SU-DHL-6 (cell line): ENCODE measurements around the gene FARSB.

Experiments
- H2AFZ ChIP-seq: fragments of 200-600 bp; sonication (generic); 2 replicates; pipeline ENCODE4 v1.6.1; 2014; ENCODE audit warnings: low read depth, mild to moderate bottlenecking, moderate library complexity, mixed read lengths, antibody characterized with exemption, low read length; ENCODE audit not compliant: severe bottlenecking
- H3F3A ChIP-seq: fragments of 200-600 bp; shearing (Covaris generic); 2 replicates; pipeline ENCODE4 v1.6.0; 2016; ENCODE audit warnings: antibody characterized with exemption, mild to moderate bottlenecking; ENCODE audit not compliant: insufficient read depth
- H3K27ac ChIP-seq: fragments of 200-600 bp; sonication (generic); 2 replicates; pipeline ENCODE4 v1.5.1; 2016; ENCODE audit warnings: low read depth, mild to moderate bottlenecking, low read length, moderate library complexity, mixed read lengths
- H3K27me3 ChIP-seq: fragments of 200-600 bp; sonication (generic), shearing (Covaris generic); 2 replicates; pipeline ENCODE4 v1.6.0; 2014; ENCODE audit warnings: mild to moderate bottlenecking, low read length
- H3K36me3 ChIP-seq: fragments of 200-600 bp; sonication (generic); 2 replicates; pipeline ENCODE4 v1.6.1; 2014; ENCODE audit warnings: mild to moderate bottlenecking, low read length, mixed read lengths
- H3K4me2 ChIP-seq: fragments of 300-600, 200-600 bp; shearing (Covaris generic), sonication (generic); 2 replicates; pipeline ENCODE4 v1.6.0; 2014; ENCODE audit warnings: low read length, low read depth, mild to moderate bottlenecking; ENCODE audit not compliant: poor library complexity, severe bottlenecking
- H3K4me3 ChIP-seq: fragments of 200-600 bp; sonication (generic); 2 replicates; pipeline ENCODE4 v1.5.1; 2014; ENCODE audit warnings: antibody characterized with exemption, low read length, mild to moderate bottlenecking, mixed read lengths; ENCODE audit not compliant: insufficient read depth, poor library complexity, severe bottlenecking
- H3K79me2 ChIP-seq: fragments of 200-600 bp; sonication (generic); 2 replicates; pipeline ENCODE4 v1.6.1; 2014; ENCODE audit warnings: mild to moderate bottlenecking, low read length, moderate library complexity; ENCODE audit not compliant: insufficient read depth
- H3K9ac ChIP-seq: fragments of 200-600 bp; sonication (generic); 2 replicates; pipeline ENCODE4 v1.7.0; 2014; ENCODE audit warnings: mild to moderate bottlenecking, low read length
- H3K9me2 ChIP-seq: fragments of 200-600 bp; sonication (generic); replicated peaks from 2 replicates; pipeline ENCODE4 v1.6.1; 2014; ENCODE audit warnings: low read length; ENCODE audit not compliant: insufficient read depth
- H3K9me3 ChIP-seq: fragments of 200-600 bp; sonication (generic); 2 replicates; pipeline ENCODE4 v1.6.1; 2014; ENCODE audit warnings: low read length, mixed read lengths; ENCODE audit not compliant: insufficient read depth
- H4K20me1 ChIP-seq: fragments of 200-600 bp; sonication (generic); 2 replicates; pipeline ENCODE4 v1.6.1; 2014; ENCODE audit warnings: low read depth, mild to moderate bottlenecking, antibody characterized with exemption, low read length, moderate library complexity, mixed read lengths
- CTCF ChIP-seq: fragments of 200-600 bp; sonication (generic); IDR thresholded peaks from one replicate; pipeline ENCODE4 v1.5.1; 2017; ENCODE audit warnings: antibody characterized with exemption, mild to moderate bottlenecking, low read length, moderate library complexity; ENCODE audit not compliant: insufficient read depth, poor library complexity, severe bottlenecking
- EZH2phosphoT487 ChIP-seq: fragments of 200-600 bp; sonication (generic), shearing (Covaris generic); conservative IDR thresholded peaks from 2 replicates; pipeline ENCODE4 v1.6.1; 2018; ENCODE audit warnings: mild to moderate bottlenecking, antibody characterized with exemption, low read length, moderate library complexity, mixed read lengths

Gene FARSB

DNA sequence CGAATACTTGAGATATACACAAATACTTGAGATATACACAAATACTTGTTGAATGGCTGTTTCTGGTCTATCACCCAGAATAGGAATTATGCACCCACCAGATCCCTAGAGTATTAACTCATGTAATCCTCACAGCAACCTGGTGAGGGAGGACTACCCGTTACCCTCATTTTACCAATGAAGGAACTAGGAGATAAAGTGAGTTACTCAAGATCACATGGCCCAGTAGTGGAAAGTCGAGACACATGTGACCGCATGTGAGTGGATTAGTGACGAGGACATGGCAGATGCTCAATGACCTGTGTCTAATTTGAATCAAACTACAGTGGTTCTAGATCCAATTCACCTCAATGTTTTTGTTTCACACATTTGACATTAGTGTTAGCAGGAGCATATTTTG is 18.0 kb upstream of the FARSB start:
- no peak overlapping the region for H2AFZ ChIP-seq
- no peak for TF ChIP-seq CTCF
- TF ChIP-seq EZH2phosphoT487, result no peak
- H3K9ac ChIP-seq, result no peak overlapping the region
- no peaks in the 10 kb centered on the region for H3K79me2 ChIP-seq
- no peak overlapping the region for H3K4me3 ChIP-seq
- H3K9me2 ChIP-seq, result no peaks in the 10 kb centered on the region
- H3K9me3 ChIP-seq, result no peaks in the 10 kb centered on the region
- no peak overlapping the region for H3K27ac ChIP-seq
- no peaks in the 10 kb centered on the region for H3K36me3 ChIP-seq
- no peaks in the 10 kb centered on the region for H3K27me3 ChIP-seq
- H3F3A ChIP-seq, result no peaks in the 10 kb centered on the region
- no peaks in the 10 kb centered on the region for H4K20me1 ChIP-seq
- H3K4me2 ChIP-seq, result no peak overlapping the region

GRCh38 chr2:222673273-222673672 is 17.4 kb upstream of the FARSB start:
- Histone ChIP-seq H4K20me1 (no peaks in the 10 kb centered on the region), H3F3A (no peaks in the 10 kb centered on the region), H3K9me2 (no peaks in the 10 kb centered on the region), H3K9ac (no peak overlapping the region), H3K79me2 (no peaks in the 10 kb centered on the region), H3K4me2 (no peak overlapping the region), H3K36me3 (no peaks in the 10 kb centered on the region), H3K27ac (no peak overlapping the region), H3K27me3 (no peaks in the 10 kb centered on the region), H3K4me3 (no peak overlapping the region), H3K9me3 (no peaks in the 10 kb centered on the region), H2AFZ (no peak overlapping the region)
- TF ChIP-seq EZH2phosphoT487, result no peak
- TF ChIP-seq CTCF, result no peak

- TF ChIP-seq EZH2phosphoT487 (no peak), CTCF (no peak)
- H3K27me3 ChIP-seq, result no peaks in the 10 kb centered on the region
- no peaks in the 10 kb centered on the region for H3K9me3 ChIP-seq
- no peak overlapping the region for H3K4me3 ChIP-seq
- H3F3A ChIP-seq, result no peaks in the 10 kb centered on the region
- no peaks in the 10 kb centered on the region for H4K20me1 ChIP-seq
- H3K79me2 ChIP-seq, result no peaks in the 10 kb centered on the region
- H3K9ac ChIP-seq, result no peak overlapping the region
- no peaks in the 10 kb centered on the region for H3K36me3 ChIP-seq
- no peak overlapping the region for H3K27ac ChIP-seq
- no peak overlapping the region for H2AFZ ChIP-seq
- H3K9me2 ChIP-seq, result no peaks in the 10 kb centered on the region
- H3K4me2 ChIP-seq, result no peak overlapping the region
Observed at GRCh38 chr2:222672068-222672401, 16.1 kb upstream of the FARSB start.
